HEK293 (cell line): ENCODE measurements around the gene RAET1G.

Source experiments
- BCL6B ChIP-seq: fragments of 450-650 bp; formaldehyde crosslinking; IDR thresholded peaks from 2 replicates; pipeline ENCODE4 v1.5.1; 2017; ENCODE audit warnings: missing biosample characterization, missing genetic modification characterization
- GLI2 ChIP-seq: fragments of 450-650 bp; formaldehyde crosslinking; IDR thresholded peaks from 2 replicates; pipeline ENCODE4; 2017; ENCODE audit warnings: missing biosample characterization, missing genetic modification characterization, low read depth, borderline replicate concordance
- HOXD13 ChIP-seq: sonication (generic); formaldehyde crosslinking; IDR thresholded peaks from 2 replicates; pipeline ENCODE4 v1.8.0; 2022; ENCODE audit warnings: missing genetic modification reagents, borderline replicate concordance
- MEIS1 ChIP-seq: sonication (generic); formaldehyde crosslinking; IDR thresholded peaks from 2 replicates; pipeline ENCODE4 v1.8.1; 2022; ENCODE audit warnings: missing genetic modification reagents, mild to moderate bottlenecking, borderline replicate concordance
- MZF1 ChIP-seq: fragments of 450-650 bp; formaldehyde crosslinking; IDR thresholded peaks from 2 replicates; pipeline ENCODE4 v1.5.1; 2017; ENCODE audit warnings: missing biosample characterization, missing genetic modification characterization, borderline replicate concordance
- PRDM2 ChIP-seq: fragments of 450-650 bp; formaldehyde crosslinking; IDR thresholded peaks from 2 replicates; pipeline ENCODE4 v1.5.1; 2016; ENCODE audit warnings: missing biosample characterization, missing genetic modification characterization, borderline replicate concordance
- ZBTB26 ChIP-seq: fragments of 450-650 bp; formaldehyde crosslinking; optimal IDR thresholded peaks from 2 replicates; pipeline ENCODE3; 2016; ENCODE audit warnings: missing biosample characterization, mild to moderate bottlenecking, missing genetic modification characterization
- ZNF121 ChIP-seq: fragments of 450-650 bp; formaldehyde crosslinking; IDR thresholded peaks from 2 replicates; pipeline ENCODE4 v1.5.1; 2016; ENCODE audit warnings: missing biosample characterization, missing genetic modification characterization
- ZNF132 ChIP-seq: fragments of 450-650 bp; formaldehyde crosslinking; IDR thresholded peaks from 2 replicates; pipeline ENCODE4 v1.5.1; 2017; ENCODE audit warnings: missing biosample characterization, missing genetic modification characterization, borderline replicate concordance
- ZNF2 ChIP-seq: fragments of 450-650 bp; formaldehyde crosslinking; IDR thresholded peaks from 2 replicates; pipeline ENCODE4 v1.5.1; 2016; ENCODE audit warnings: missing biosample characterization, missing genetic modification characterization
- ZNF211 ChIP-seq: fragments of 450-650 bp; formaldehyde crosslinking; IDR thresholded peaks from 2 replicates; pipeline ENCODE4 v1.5.1; 2016; ENCODE audit warnings: low read depth, missing biosample characterization, missing genetic modification characterization
- ZNF248 ChIP-seq: fragments of 450-650 bp; formaldehyde crosslinking; IDR thresholded peaks from 2 replicates; pipeline ENCODE4 v1.5.1; 2017; ENCODE audit warnings: missing biosample characterization, missing genetic modification characterization
- ZNF266 ChIP-seq: fragments of 450-650 bp; formaldehyde crosslinking; IDR thresholded peaks from 2 replicates; pipeline ENCODE4 v1.5.1; 2016; ENCODE audit warnings: missing biosample characterization, missing genetic modification characterization, low read depth
- ZNF350 ChIP-seq: fragments of 450-650 bp; formaldehyde crosslinking; IDR thresholded peaks from 2 replicates; pipeline ENCODE4 v1.5.0; 2017; ENCODE audit warnings: missing biosample characterization, mild to moderate bottlenecking, missing genetic modification characterization
- ZNF473 ChIP-seq: fragments of 450-650 bp; formaldehyde crosslinking; IDR thresholded peaks from 2 replicates; pipeline ENCODE4 v1.5.1; 2017; ENCODE audit warnings: missing biosample characterization, missing genetic modification characterization
- ZNF510 ChIP-seq: fragments of 450-650 bp; formaldehyde crosslinking; IDR thresholded peaks from 2 replicates; pipeline ENCODE4 v1.5.1; 2018; ENCODE audit warnings: mild to moderate bottlenecking, missing genetic modification characterization, missing biosample characterization; ENCODE audit not compliant: insufficient replicate concordance
- ZNF544 ChIP-seq: fragments of 450-650 bp; formaldehyde crosslinking; IDR thresholded peaks from 2 replicates; pipeline ENCODE4 v1.5.0; 2017; ENCODE audit warnings: missing biosample characterization, missing genetic modification characterization
- ZNF548 ChIP-seq: fragments of 450-650 bp; formaldehyde crosslinking; IDR thresholded peaks from 2 replicates; pipeline ENCODE4 v1.5.1; 2016; ENCODE audit warnings: missing biosample characterization, missing genetic modification characterization
- ZNF561 ChIP-seq: fragments of 450-650 bp; IDR thresholded peaks from 2 replicates; pipeline ENCODE4 v1.5.1; 2018; ENCODE audit warnings: missing biosample characterization, missing genetic modification characterization, borderline replicate concordance
- ZNF600 ChIP-seq: fragments of 450-650 bp; formaldehyde crosslinking; IDR thresholded peaks from 2 replicates; pipeline ENCODE4 v1.5.1; 2016; ENCODE audit warnings: missing biosample characterization, missing genetic modification characterization
- ZNF707 ChIP-seq: fragments of 450-650 bp; formaldehyde crosslinking; IDR thresholded peaks from 2 replicates; pipeline ENCODE4 v1.5.1; 2016; ENCODE audit warnings: missing biosample characterization, missing genetic modification characterization
- ZNF747 ChIP-seq: fragments of 450-650 bp; formaldehyde crosslinking; IDR thresholded peaks from 2 replicates; pipeline ENCODE4 v1.5.1; 2016; ENCODE audit warnings: missing biosample characterization, missing genetic modification characterization
- ZNF777 ChIP-seq: fragments of 450-650 bp; formaldehyde crosslinking; IDR thresholded peaks from 2 replicates; pipeline ENCODE4 v1.5.1; 2017; ENCODE audit warnings: missing biosample characterization, missing genetic modification characterization, borderline replicate concordance
- ZXDB ChIP-seq: fragments of 450-650 bp; formaldehyde crosslinking; IDR thresholded peaks from 2 replicates; pipeline ENCODE4 v1.5.1; 2016; ENCODE audit warnings: missing biosample characterization, missing genetic modification characterization
- TF ChIP-seq, protein P1 (sequence below): fragments of 450-650 bp; IDR thresholded peaks from 2 replicates; pipeline ENCODE4 v1.5.1; 2018; ENCODE audit warnings: missing biosample characterization, missing genetic modification characterization
- TF ChIP-seq, protein P2 (sequence below): fragments of 450-650 bp; formaldehyde crosslinking; IDR thresholded peaks from 2 replicates; pipeline ENCODE4 v1.5.1; 2016; ENCODE audit warnings: missing biosample characterization, missing genetic modification characterization
- TF ChIP-seq, protein P3 (sequence below): fragments of 450-650 bp; formaldehyde crosslinking; IDR thresholded peaks from 2 replicates; pipeline ENCODE4 v1.5.1; 2016; ENCODE audit warnings: missing biosample characterization, missing genetic modification characterization

RAET1G gene

DNA sequence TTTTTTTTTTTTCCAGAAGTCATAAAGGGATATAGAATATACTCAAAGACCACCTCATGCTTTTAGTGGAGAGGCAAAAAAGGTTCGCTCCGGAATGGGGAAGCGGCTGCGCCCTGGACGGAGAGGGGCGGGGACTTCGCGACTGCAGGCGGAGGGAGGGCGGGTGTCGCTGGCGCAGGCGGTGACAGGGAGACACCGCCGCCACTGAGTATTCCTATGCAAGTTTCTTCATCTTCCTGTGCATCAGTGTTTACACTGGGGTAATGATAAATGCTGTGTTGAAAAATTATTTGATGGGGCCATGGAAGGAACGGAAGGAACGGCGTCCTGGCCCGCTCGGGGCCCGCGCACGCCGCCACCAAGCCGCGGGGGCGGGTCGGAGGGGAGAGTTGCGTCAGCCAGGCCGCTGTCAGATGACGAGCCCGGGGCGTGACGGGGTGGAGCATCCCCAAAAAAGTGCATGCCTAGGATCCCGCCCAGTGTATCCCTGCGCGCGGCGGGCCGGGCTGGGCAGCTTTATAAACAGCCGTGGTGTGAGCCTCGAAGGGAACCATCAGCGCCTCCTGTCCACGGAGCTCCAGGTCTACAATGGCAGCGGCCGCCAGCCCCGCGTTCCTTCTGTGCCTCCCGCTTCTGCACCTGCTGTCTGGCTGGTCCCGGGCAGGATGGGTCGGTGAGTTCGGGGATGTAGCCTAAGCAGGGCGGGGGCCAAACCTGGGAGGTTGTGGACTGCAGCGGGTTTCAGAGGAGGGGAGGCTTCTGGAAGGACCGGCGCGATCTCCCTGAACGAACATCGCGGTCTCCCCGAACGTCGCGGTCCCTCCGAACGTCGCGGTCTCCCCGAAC lies 40.8 kb upstream of the RAET1G start, which contains the start of gene ULBP1 (continued):
- no peak for TF ChIP-seq PRDM2 (tag by site-specific recombination)
- TF ChIP-seq ZNF121 (tag by site-specific recombination) = no peak
- TF ChIP-seq MZF1 (tag by site-specific recombination) = peak; percentile 62
- TF ChIP-seq ZBTB26 = peak; percentile 94
- TF ChIP-seq HOXD13 (CRISPR knock-in tag) = no peak
- no peak for TF ChIP-seq ZNF473 (tag by site-specific recombination)
- TF ChIP-seq ZNF510 (tag by site-specific recombination) = no peak
- TF ChIP-seq ZNF2 (tag by site-specific recombination) = peak; percentile 80
- no peak for TF ChIP-seq ZNF132 (tag by site-specific recombination)
- TF ChIP-seq MEIS1 (CRISPR knock-in tag) = no peak
- peak; percentile 61; the same call in 1 of the 2 replicates for TF ChIP-seq ZNF350 (tag by site-specific recombination)
- peak; percentile 70; the same call in 1 of the 2 replicates for TF ChIP-seq ZNF777 (tag by site-specific recombination)
- peak; percentile 92 for TF ChIP-seq ZNF561 (tag by site-specific recombination)
- TF ChIP-seq ZXDB (tag by site-specific recombination) = peak; percentile 94
- no peak for TF ChIP-seq ZNF747
- TF ChIP-seq ZNF707 = no peak
- TF ChIP-seq ZNF266 (tag by site-specific recombination) = no peak
- TF ChIP-seq, protein P1, sequence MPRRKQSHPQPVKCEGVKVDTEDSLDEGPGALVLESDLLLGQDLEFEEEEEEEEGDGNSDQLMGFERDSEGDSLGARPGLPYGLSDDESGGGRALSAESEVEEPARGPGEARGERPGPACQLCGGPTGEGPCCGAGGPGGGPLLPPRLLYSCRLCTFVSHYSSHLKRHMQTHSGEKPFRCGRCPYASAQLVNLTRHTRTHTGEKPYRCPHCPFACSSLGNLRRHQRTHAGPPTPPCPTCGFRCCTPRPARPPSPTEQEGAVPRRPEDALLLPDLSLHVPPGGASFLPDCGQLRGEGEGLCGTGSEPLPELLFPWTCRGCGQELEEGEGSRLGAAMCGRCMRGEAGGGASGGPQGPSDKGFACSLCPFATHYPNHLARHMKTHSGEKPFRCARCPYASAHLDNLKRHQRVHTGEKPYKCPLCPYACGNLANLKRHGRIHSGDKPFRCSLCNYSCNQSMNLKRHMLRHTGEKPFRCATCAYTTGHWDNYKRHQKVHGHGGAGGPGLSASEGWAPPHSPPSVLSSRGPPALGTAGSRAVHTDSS (tag by site-specific recombination) = no peak
- TF ChIP-seq ZNF248 (tag by site-specific recombination) = no peak
- TF ChIP-seq ZNF211 (tag by site-specific recombination) = no peak
- no peak for TF ChIP-seq BCL6B (tag by site-specific recombination)
- TF ChIP-seq, protein P2, sequence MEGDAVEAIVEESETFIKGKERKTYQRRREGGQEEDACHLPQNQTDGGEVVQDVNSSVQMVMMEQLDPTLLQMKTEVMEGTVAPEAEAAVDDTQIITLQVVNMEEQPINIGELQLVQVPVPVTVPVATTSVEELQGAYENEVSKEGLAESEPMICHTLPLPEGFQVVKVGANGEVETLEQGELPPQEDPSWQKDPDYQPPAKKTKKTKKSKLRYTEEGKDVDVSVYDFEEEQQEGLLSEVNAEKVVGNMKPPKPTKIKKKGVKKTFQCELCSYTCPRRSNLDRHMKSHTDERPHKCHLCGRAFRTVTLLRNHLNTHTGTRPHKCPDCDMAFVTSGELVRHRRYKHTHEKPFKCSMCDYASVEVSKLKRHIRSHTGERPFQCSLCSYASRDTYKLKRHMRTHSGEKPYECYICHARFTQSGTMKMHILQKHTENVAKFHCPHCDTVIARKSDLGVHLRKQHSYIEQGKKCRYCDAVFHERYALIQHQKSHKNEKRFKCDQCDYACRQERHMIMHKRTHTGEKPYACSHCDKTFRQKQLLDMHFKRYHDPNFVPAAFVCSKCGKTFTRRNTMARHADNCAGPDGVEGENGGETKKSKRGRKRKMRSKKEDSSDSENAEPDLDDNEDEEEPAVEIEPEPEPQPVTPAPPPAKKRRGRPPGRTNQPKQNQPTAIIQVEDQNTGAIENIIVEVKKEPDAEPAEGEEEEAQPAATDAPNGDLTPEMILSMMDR (tag by site-specific recombination) = peak; percentile 35; the same call in 1 of the 2 replicates
- TF ChIP-seq GLI2 (tag by site-specific recombination) = 0 out of 2 replicates have a peak, but pooled peaks have one; percentile 39
- no peak for TF ChIP-seq ZNF544 (tag by site-specific recombination)
- TF ChIP-seq ZNF600 (tag by site-specific recombination) = peak; percentile 80
- TF ChIP-seq ZNF548 = peak; percentile 33; the same call in 1 of the 2 replicates
- TF ChIP-seq, protein P3, sequence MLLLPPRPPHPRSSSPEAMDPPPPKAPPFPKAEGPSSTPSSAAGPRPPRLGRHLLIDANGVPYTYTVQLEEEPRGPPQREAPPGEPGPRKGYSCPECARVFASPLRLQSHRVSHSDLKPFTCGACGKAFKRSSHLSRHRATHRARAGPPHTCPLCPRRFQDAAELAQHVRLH (tag by site-specific recombination) = peak; percentile 75
